ENCODE data around the gene KCNMB4.

Gene KCNMB4

DNA sequence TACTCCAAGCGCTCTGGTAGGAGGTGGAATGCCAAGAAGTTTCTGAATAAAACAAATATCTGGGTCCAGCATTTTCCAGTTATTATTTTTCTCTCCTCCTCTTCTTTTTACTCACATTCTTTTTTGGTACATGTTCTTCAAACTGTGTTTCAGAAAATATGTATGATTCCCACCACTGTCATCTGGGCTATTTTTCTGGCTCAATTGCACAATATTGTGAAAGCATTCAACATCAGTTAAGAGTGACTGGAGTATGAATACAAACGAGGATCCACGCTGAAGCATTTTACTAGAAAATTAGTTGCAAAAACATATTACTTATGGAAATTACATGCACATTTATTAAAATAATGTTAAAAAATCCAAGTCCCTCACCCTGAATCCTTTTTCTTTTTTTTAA lies 61.5 kb downstream of the KCNMB4 start:
- in situ Hi-C loops (cut with MboI; ENCODE audit: low sequenced_read_pairs), result no loop called here

DNA sequence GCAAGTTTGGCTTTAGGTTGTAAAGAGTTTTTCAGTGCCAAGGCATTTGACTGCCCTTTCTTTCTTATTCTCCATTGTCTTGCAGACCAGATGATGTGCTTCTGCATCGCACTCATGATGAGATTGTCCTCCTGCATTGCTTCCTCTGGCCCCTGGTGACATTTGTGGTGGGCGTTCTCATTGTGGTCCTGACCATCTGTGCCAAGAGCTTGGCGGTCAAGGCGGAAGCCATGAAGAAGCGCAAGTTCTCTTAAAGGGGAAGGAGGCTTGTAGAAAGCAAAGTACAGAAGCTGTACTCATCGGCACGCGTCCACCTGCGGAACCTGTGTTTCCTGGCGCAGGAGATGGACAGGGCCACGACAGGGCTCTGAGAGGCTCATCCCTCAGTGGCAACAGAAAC lies 64.3 kb downstream of the KCNMB4 start:
- in situ Hi-C loops (cut with MboI; ENCODE audit: low sequenced_read_pairs), result no loop called here

DNA sequence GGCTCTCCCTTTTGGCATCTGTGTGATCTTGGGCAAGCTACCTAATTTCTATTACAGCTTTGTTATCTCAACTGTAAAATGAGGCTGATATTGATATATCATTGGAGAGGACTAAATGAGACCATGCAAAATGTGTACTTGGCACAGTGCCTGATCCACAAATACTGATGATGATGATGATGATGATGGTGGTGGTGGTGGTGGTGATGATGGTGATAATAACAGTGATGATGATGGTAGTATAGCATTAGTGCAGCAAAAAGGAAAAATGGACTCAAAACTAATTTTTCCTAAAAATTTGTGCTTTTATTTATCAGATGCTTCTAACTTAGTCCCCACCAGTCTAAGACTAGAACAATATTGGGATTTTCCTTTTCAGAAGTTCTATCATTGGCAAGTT lies 70.7 kb downstream of the KCNMB4 start:
- in situ Hi-C loops (cut with MboI; ENCODE audit: low sequenced_read_pairs), result no loop called here

DNA sequence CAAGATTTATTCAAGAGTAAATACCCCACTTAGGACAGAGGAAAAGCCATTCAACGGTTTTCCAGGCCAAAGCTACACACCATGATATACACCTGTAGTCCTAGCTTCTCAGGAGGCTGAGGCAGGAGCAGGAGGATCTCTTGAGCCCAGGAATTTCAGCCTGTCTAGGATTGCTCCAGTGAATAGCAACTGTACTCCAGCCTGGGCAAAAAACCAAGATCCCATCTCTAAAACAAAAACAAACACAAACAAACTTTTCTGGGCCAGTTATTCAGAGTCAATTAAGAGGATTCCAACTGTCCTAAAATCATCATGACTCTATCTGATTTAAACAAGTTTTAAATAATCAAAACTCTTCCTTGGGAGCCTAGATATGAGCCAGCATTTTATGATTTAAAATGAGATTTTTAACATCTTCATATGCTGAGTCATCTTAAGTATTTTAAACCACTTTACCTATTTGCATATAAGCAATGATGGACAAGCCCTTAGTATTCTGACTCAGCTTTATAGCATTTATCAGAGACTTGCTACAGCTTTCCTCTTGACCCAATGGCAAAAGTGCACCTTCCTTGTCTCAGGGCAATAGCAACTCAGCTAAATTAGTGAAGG lies 77.1 kb downstream of the KCNMB4 start:
- in situ Hi-C loops (cut with MboI; ENCODE audit: low sequenced_read_pairs), result no loop called here

DNA sequence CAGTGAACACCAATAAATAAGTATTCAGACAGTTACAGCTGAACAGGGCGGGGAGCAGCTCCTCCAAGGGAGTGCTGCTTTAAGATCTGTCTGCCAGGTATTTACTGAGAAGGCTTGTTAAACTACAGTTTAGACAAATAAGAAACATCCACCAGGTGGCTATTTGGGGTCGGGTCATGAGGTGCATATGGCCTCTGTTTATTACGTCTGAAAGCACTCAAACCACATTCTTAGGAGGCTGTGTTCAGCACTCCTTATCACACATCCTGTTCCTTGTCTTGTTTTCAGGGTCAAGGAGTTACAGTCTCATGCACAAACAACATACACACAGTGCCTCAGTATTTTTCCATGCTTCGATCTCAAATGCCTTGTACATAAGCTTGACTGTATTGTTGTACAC lies 78.8 kb downstream of the KCNMB4 start:
- in situ Hi-C loops (cut with MboI; ENCODE audit: low sequenced_read_pairs), result no loop called here

DNA sequence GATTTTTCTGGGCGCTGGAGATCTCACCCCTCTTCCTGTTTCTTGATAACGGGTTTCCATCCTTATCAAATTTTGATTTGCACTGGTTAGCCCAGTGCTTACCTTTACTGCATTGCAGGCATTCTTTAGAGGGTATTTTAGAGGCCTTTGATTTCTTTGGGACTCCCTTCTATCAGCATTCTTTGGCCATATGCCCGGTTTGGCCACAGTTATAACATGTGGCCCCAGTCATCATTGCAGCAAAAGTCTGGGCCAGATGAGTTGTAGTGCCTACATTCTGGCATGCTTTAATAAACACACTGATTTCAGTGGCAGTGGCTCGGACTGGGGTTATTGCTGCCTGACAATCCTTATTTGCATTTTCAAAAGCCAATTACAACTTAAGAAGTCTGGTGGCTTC lies 82.3 kb downstream of the KCNMB4 start:
- in situ Hi-C loops (cut with MboI; ENCODE audit: low sequenced_read_pairs), result no loop called here

DNA sequence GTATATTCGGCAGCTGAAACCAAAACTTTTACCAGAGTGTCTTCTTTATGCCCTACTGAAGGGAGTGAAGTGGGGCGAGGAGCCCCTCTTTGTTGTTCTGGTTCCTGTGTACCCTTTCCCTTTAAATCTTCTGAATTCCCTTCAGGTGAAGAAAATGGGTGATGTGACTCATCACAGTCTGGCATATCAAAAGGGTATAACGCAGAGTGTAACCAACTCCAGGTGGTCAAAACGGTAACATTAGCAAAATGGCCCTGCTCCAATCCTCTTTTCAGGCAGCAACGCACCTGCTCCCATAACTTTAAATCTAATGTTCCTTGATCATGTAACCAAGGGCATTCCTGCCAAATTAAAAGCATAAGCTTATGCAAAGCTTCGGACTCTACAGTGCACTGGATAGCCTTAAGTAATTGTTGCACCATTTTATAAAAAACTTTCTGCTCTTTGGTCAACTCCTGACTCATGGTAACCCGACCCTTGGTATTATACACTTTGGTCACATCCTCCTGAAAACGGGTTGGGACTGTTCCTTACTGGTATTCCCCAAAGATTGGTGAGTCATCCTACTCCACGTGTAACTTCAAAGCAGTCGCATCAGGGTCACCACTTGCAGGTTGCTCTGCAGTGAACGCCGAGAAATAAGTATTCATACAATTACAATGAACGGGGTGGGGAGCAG lies 83.1 kb downstream of the KCNMB4 start:
- in situ Hi-C loops (cut with MboI; ENCODE audit: low sequenced_read_pairs), result no loop called here

DNA sequence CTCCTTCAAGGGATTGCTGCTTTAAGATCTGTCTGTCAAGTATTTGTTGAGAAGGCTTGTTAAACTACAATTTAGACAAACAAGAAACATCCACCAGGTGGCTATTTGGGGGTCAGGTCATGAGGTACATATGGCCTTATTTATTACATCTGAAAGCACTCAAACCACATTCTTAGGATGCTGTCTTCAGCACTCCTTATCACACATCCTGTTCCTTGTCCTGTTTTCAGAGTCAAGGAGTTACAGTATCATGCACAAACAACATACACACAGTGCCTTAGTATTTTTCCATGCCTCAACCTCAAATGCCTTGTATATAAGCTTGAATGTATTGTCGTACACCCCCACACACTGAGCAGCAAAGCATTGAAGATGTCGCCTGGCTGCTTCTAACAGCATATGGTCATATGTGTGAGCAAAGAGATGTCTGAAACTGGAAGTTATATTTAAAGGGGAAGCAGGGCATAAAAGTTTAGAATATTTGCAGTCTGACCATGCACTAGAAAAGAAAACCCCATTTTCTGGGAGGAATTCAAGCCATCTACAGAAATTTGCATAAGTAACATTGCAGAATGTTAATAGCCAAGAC lies 83.8 kb downstream of the KCNMB4 start:
- in situ Hi-C loops (cut with MboI; ENCODE audit: low sequenced_read_pairs), result no loop called here

DNA sequence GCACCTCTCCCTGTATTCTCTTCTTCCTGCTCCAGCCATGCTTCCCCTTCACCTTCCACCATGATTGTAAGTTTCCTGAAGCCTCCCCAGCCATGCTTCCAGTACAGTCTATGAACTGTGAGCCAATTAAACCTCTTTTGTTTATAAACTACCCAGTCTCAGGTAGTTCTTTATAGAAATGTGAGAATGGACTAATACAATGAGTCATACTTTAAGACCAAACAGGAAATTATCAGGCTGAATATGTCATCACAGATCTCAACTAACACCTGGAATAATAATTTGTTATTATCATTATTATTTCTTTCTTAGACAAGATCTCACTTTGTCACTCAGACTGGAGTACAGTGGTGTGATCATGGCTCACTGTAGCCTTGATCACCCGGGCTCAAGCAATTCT lies 85.4 kb downstream of the KCNMB4 start:
- in situ Hi-C loops (cut with MboI; ENCODE audit: low sequenced_read_pairs), result no loop called here

DNA sequence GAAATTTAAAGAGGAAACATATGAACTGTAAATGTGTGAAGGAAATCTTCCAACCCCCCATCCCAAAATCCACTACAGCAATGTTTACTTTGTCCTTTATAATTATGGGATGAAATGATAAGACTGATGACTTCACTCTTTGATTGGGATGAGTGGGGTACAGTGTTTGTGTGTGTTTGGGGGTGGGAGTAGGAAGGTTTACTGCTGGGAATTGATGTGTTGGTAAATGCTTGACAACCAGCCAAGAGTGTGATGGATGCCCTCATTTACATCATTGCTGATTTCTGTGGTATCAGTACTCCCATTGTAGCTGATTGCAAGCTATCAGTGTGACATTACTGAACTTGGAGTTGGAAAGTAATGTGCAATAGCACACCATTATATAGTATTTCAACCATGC lies 90.9 kb downstream of the KCNMB4 start:
- in situ Hi-C loops (cut with MboI; ENCODE audit: low sequenced_read_pairs), result no loop called here

DNA sequence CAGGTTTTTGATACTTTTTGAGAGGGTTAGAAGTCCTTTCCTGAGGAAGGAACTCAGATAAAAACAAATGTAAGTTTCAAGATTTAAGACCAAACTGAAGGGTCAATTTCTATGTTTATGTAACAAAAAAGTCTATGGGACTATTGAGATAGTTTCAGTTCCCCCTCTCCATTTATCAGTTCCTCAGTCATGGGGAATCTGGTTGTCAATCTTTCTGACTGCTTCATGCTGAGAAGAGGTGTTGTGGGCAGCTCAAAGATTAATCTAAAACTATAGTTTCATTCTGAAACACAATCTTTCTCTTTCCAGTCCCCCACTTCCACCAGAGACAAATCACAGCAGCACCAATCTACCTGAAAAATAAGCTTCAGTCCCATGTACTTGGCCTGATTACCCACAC lies 93.7 kb downstream of the KCNMB4 start:
- in situ Hi-C loops (cut with MboI; ENCODE audit: low sequenced_read_pairs), result no loop called here

DNA sequence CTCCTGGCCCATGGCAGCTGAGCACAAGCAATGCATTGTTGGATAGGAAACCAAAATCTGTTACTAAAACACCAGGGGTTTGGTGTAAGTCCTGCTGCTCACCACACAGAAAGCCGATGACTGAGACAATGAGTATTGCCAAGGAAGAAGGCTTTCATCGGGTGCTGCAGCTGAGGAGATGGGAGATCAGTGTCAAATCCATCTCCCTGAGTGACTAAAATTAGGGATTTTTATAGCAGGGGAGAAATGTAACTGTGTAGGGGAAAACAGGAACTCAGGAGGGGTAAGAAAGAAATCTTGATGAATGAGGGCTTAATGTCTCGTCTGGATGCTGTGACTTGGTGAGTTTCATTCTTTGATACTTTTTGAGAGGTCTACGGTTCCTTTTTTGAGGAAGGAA lies 97.9 kb downstream of the KCNMB4 start:
- in situ Hi-C loops (cut with MboI; ENCODE audit: low sequenced_read_pairs), result no loop called here

DNA sequence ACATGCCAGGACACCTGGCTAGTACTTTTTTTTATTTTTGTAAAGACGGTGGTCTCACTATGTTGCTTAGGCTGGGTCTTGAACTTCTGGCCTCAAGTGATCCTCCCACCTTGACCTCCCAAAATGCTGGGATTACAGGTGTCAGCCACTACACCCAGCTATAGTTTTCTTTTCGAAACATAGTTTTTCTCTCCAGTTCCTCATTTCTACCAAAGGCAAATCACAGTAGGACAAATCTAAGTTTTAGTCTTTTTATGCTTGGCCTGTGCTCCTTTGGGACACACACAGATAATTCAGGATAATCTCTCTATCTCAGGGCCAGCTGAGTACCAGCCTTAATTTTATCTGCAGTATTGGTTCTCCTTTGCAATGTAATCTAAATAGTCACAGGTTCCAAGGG lies 100.7 kb downstream of the KCNMB4 start:
- in situ Hi-C loops (cut with MboI; ENCODE audit: low sequenced_read_pairs), result no loop called here

DNA sequence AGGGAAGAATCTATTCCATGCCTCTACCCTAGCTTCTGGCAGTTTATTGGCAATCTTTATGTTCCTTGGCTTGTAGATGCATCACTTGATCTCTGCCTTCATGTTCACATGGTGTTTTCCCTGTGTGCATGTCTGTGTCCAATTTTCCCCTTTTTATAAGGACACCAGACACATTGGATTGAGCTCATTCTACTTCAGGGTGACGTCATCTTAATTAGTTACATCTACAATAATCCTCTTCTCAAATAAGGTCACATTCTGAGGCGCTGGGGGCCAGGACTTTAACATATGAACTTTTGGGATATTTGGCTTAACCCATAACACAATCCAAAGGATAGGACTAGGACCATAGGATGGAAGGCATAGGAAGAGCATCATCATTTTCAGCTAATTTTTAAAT lies 101.4 kb downstream of the KCNMB4 start:
- in situ Hi-C loops (cut with MboI; ENCODE audit: low sequenced_read_pairs), result no loop called here

DNA sequence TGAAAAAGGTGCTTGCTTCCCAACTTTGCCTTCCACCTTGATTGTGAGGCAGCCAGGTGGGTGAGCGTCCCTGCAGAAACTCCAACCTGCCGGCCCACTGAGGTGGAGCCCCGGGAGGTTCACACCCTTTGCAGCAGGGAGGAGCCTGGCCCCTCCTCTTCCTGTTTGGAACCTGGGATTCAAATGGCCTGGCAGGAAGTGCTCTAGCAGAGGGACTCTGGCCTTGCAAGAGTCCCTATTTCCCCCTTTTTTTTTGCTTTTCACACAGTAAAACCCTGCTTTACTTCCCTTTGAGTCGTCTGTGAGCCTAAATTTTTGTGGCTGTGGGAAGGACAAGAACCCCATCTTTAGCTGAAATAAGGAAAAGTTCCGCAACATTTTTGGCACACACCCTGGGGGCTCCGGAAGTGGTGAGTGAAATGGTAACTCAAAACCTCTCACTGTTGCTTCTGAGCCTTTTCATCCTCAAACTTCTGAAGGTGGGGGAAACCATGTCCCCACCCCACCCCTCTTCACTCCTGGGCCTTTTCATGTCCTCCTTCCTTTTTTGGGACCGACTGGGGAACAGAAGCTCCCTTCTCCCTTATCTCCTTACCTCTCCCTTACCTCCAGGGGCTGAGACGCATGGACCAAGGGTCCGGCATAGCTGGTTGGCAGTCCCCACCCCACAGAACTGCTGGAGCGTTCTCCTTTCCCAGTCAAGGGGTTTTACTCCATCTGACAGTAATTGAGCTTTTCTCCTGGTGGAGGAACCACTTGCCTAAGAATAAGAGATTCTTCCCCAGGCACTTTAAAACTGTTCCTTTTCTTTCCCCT lies 102.0 kb downstream of the KCNMB4 start:
- in situ Hi-C loops (cut with MboI; ENCODE audit: low sequenced_read_pairs), result no loop called here

DNA sequence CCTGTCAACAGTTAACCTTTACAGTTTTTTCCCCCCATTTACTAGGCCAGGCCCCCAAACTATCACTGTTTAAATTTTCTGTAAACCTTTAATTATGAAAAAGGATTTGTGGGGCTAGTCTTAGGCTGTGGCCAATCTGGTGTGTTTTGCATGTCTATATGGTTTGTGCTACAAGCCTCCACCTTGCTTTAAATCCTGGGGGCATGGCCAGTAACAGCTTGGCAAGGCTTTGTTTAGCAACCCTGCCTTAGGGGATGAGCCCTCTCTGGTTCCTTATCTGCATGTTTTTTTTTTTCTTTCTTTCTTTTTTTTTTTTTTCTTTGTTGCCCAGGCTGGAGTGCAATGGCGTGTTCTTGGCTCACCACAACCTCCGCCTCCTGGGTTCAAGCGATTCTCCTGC lies 102.7 kb downstream of the KCNMB4 start:
- in situ Hi-C loops (cut with MboI; ENCODE audit: low sequenced_read_pairs), result no loop called here

DNA sequence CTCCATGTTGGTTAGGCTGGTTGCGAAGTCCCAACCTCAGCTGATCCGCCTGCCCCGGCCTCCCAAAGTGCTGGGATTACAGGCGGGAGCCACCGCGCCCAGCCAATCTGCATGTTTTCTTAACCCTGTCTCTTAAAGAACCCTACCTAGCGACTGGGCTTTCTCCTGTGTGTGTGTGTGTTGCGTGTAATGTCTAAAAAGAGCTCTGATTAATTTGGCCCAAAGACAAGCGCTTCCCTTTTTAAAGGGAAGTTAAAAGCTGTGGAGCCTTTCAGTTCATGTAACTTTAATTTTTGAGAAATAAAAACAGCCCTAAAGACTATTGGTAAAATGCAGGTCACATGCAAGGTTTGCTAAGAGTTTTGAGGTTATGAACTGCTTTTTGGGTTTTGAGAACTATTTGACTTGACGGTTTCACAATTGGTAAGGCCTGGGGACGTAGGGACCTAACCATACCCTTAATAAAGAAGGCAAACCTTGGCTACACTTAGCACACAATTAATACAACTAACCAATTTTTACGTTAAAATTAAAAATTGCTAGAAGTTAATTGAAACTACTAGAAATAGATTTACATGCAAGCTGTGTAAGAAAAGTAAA lies 103.2 kb downstream of the KCNMB4 start:
- in situ Hi-C loops (cut with MboI; ENCODE audit: low sequenced_read_pairs), result no loop called here

DNA sequence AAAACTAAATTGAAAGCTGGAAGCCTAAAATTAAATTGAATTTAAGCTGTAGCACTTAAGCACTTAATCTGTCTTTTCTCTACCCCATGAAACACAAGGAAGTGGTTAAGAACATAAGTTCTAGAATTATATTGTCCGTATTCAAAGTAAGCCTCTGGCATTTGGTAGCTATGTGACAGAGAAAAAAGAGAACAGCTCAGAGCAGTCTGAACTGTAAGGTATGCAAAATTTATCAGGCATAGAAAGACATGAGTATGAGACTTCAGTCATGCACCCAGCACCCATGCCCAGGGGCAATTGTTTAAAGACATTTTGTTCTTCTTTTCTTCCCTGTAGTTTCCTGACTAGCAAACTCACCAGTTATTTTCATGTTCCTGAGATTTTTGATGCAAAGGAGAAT lies 116.7 kb downstream of the KCNMB4 start:
- in situ Hi-C loops (cut with MboI; ENCODE audit: low sequenced_read_pairs), result no loop called here
